D721Med (cell line): Measurements from ENCODE around the gene BMP15.

Experiments used
- DNase-seq: peaks from one replicate; pipeline ENCODE4 v3.0.0; 2011; ENCODE audit warnings: low spot score; ENCODE audit not compliant: insufficient read length
- FAIRE-seq: peaks from 2 replicates; lab custom pipeline; 2011; peaks lifted over from hg19 to GRCh38; lab: Jason Lieb, UNC
- CTCF ChIP-seq: IDR thresholded peaks from 2 replicates; pipeline ENCODE4 v1.5.1; 2012; ENCODE audit warnings: mild to moderate bottlenecking, control low read depth; ENCODE audit not compliant: insufficient read depth; ENCODE audit errors: missing control alignments

BMP15 gene

GRCh38 chrX:50963842-50964241, 53.3 kb downstream of the BMP15 start:
- DNase-seq (no peak), FAIRE-seq (no peak)
- no peak for TF ChIP-seq CTCF
